GM13976 (cell line): ENCODE measurements around the gene TMEM151A.

Experiments used
- DNase-seq: peaks from one replicate; pipeline ENCODE4 v3.0.0; 2012; ENCODE audit warnings: low spot score
- CTCF ChIP-seq: IDR thresholded peaks from 2 replicates; pipeline ENCODE4 v1.5.1; 2012; ENCODE audit warnings: borderline replicate concordance, mild to moderate bottlenecking; ENCODE audit not compliant: insufficient read depth; ENCODE audit errors: extremely low read depth, missing control alignments, control extremely low read depth
- in situ Hi-C: fragments of 300-500 bp; cut with MboI; formaldehyde crosslinking; loops from one replicate; pipeline ENCODE4 v1.12.0; 2022; ENCODE audit warnings: low sequenced_read_pairs, mixed read lengths, inconsistent platforms; ENCODE audit not compliant: unreplicated experiment

Gene TMEM151A

GRCh38 chr11:66325263-66325671, 33.6 kb downstream of the TMEM151A start:
- no peak for DNase-seq
- TF ChIP-seq CTCF, result no peak
- in situ Hi-C loops, result no loop called here

- DNase-seq, result no peak
- TF ChIP-seq CTCF, result no peak
- in situ Hi-C loops, result no loop called here
Measured at GRCh38 chr11:66326261-66327111, 34.8 kb downstream of the TMEM151A start.

- no peak for TF ChIP-seq CTCF
- in situ Hi-C loops, result no loop called here
- DNase-seq, result no peak
Measured at GRCh38 chr11:66327171-66328030, 35.7 kb downstream of the TMEM151A start.

- in situ Hi-C loops, result no loop called here
- no peak for DNase-seq
- TF ChIP-seq CTCF, result no peak
Measured at GRCh38 chr11:66328031-66328301, 36.3 kb downstream of the TMEM151A start.

- in situ Hi-C loops, result no loop called here
- peak; percentile 89 for DNase-seq
- peak; percentile 95 for TF ChIP-seq CTCF
Measured at GRCh38 chr11:66328302-66329144, 36.8 kb downstream of the TMEM151A start.

- TF ChIP-seq CTCF, result no peak
- no peak for DNase-seq
- in situ Hi-C loops, result no loop called here
Measured at GRCh38 chr11:66329165-66329673, 37.5 kb downstream of the TMEM151A start.
